GM19193 (cell line): ENCODE data around the gene GDPD5.

ENCODE experiments used
- POLR2A ChIP-seq: IDR thresholded peaks from 4 replicates; pipeline ENCODE4 v1.6.1; 2011; ENCODE audit not compliant: insufficient read depth, insufficient read length; ENCODE audit errors: extremely low read depth

The GDPD5 gene

GRCh38 chr11:75453916-75454655 lies 71.7 kb downstream of the GDPD5 start:
- no peak for TF ChIP-seq POLR2A

- no peak for TF ChIP-seq POLR2A
Measured at GRCh38 chr11:75450826-75451821, 74.6 kb downstream of the GDPD5 start.

GRCh38 chr11:75450236-75450635 lies 75.5 kb downstream of the GDPD5 start:
- TF ChIP-seq POLR2A = no peak

GRCh38 chr11:75449776-75450175 lies 76.0 kb downstream of the GDPD5 start:
- no peak for TF ChIP-seq POLR2A

DNA sequence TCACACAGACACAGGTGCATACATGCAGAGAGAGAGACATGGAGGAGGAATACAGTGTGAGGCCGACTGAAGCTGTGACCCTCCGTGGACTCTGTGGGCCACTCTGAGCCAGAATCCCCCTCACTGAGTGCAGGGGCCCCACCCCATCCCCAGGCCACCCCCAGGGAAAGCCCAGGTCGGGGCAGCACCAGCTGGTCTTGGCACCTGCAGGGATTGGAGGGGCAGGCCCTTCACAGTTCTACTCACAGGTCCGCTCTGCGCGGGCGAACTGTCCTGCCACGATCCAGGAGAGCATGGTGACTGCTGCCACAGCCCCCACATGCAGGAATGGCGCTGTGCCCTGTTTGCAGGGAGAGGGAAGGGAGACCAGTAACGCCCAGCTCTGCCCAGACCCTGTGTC lies 76.5 kb downstream of the GDPD5 start:
- no peak for TF ChIP-seq POLR2A

- no peak for TF ChIP-seq POLR2A
Measured at GRCh38 chr11:75447415-75447814, 78.3 kb downstream of the GDPD5 start.

DNA sequence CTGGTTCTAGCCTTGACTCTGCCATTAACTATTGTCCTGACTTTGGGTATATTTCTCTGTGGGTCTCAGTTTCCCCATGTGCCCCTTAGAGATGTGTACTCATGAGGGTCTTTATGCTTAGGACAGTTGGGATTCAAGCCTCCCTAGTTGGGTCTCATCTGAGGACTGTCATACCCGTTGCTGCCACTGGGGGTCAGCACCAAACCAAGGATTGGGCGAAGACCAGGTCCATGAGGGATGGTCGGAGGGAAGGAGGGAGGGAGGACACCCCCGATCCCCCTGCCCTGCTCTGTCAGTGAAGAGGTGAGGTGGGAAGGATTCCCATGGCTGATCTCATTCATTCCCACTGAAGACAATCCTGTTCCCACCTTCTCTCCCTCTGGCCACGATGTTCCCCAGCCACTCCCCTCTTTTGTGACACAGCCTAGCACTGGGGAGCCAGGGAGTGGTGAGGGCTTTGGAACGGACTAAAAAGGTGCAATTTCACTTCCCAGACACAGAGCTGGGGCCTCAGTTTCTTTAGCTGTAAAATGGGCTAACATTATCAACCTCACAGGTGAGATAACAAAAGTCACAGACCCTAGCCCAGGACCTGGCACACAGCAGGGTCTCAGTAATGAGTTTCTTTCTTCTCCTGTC lies 80.3 kb downstream of the GDPD5 start:
- TF ChIP-seq POLR2A = no peak

GRCh38 chr11:75443043-75443442 lies 82.7 kb downstream of the GDPD5 start:
- TF ChIP-seq POLR2A = no peak

DNA sequence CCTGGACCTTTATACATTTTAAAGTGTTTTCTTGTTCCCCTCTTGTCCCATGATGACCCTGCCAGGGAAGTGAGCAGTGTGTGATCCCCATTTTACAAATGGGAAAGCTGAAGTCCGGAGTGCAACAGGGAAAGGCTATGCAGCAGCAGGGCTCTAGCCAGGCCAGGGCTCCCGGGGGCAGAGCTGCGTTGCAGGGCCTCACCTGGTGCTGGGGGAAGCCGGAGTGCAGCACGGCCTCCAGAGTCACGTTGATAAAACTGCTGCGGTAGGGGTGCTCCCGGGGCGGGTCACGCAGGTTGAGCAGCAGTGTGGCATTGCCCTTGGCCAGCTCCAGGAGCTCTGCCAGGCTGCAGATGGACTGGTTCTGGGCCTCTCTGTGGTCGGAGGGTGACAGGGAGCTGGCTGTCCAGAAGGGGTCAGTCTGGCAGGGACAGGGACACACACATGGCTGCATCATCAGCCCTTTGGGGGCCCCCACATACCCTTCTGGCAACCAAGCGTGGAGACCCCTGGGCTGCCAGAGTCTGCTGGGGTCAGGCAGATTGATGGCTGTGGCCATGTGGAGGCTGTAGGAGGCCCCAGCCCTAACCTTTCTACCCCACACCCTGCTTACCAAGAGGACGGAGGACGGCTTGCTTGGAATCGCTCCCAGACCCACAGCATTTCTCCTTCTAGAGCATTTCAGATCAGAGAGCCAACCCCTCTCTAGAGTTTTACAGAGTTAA lies 83.4 kb downstream of the GDPD5 start:
- TF ChIP-seq POLR2A = no peak

- TF ChIP-seq POLR2A = no peak
Measured at GRCh38 chr11:75441804-75442132, 84.0 kb downstream of the GDPD5 start.

GRCh38 chr11:75440960-75441803 lies 84.6 kb downstream of the GDPD5 start:
- TF ChIP-seq POLR2A = no peak

GRCh38 chr11:75439495-75440120 lies 86.1 kb downstream of the GDPD5 start:
- no peak for TF ChIP-seq POLR2A

- TF ChIP-seq POLR2A = no peak
Measured at GRCh38 chr11:75439026-75439425, 86.7 kb downstream of the GDPD5 start.
